Body of pancreas (tissue), 4 donors: ENCODE measurements around the gene JCAD. TPM values are rescaled to one million over a fixed set of nuclear protein-coding genes. Genes with fewer than 3 reads are reported as not detected.

Experiments used
- ATAC-seq: fragments of 150-250 bp; one replicate; pipeline ENCODE4 v1.9.1; 2016
- DNase-seq, 4 donors: peaks; one replicate each; pipeline ENCODE4 v3.0.0-alpha.2; 2019
- H3K27ac ChIP-seq, 4 donors: fragments of 200-600 bp; sonication (generic); 1 replicate in 3 of 4; 2 replicates in 1 of 4; pipeline versions ENCODE4 v1.5.1 to v1.6.1; 2016 to 2019; ENCODE audit warnings: mild to moderate bottlenecking in 1 of 4, mixed read lengths in 1 of 4, moderate library complexity in 1 of 4
- H3K27me3 ChIP-seq, 2 donors: fragments of 200-600 bp; sonication (generic); one replicate each; pipeline ENCODE4 v1.6.0; 2016; ENCODE audit warnings: mild to moderate bottlenecking in 1 of 2
- H3K36me3 ChIP-seq, 2 donors: fragments of 200-600 bp; sonication (generic); replicated peaks in 1 of 2; 2 replicates each; pipeline ENCODE4 v1.5.1; 2016; ENCODE audit warnings: low read depth in 2 of 2; ENCODE audit not compliant: insufficient read depth in 1 of 2
- H3K4me1 ChIP-seq: fragments of 200-600 bp; sonication (generic); one replicate; pipeline ENCODE4 v1.6.0; 2016
- H3K4me3 ChIP-seq, 2 donors: fragments of 200-600 bp; sonication (generic); 1 replicate in 1 of 2; 2 replicates in 1 of 2; pipeline ENCODE4 v1.5.1; 2016 to 2019
- H3K9me3 ChIP-seq, 3 donors: fragments of 200-600 bp; sonication (generic); 1 replicate in 2 of 3; 2 replicates in 1 of 3; pipeline ENCODE4 v1.5.1; 2016
- CTCF ChIP-seq, 7 experiments: fragments of 450-650 bp in 4 of 7; fragments of 200-600 bp in 3 of 7; sonication (generic) in 3 of 7; IDR thresholded peaks; one replicate each; pipeline ENCODE4 v1.5.1; 2016 to 2019; ENCODE audit warnings: antibody characterized with exemption in 7 of 7
- POLR2A ChIP-seq, 3 donors: fragments of 450-650 bp; IDR thresholded peaks; one replicate each; pipeline ENCODE4 v1.6.1; 2016; ENCODE audit warnings: antibody characterized with exemption in 3 of 3, mild to moderate bottlenecking in 2 of 3
- WGBS, 2 donors: methylation state at CpG; one replicate each; pipeline ENCODE4 v1.1.5; 2017; 5-methylcytosine and 5-hydroxymethylcytosine counted together
- intact Hi-C: fragments of 100-400 bp; cut with DNase I; formaldehyde crosslinking; loops from one replicate; pipeline ENCODE4 v1.15.1; 2023
- total RNA-seq, 2 donors: library from RNA; depleted of rRNA; stranded (reverse); fragments of >200 nt; gene quantifications; one replicate each; pipeline ENCODE4 v1.1.0, GENCODE V29; 2016

JCAD gene
- total RNA-seq, 2 donors from 2014 or later, result 15.3 to 22.4 TPM

- Histone ChIP-seq H3K27me3 (no peaks in the 10 kb centered on the region), H3K4me1 (no peaks in the 10 kb centered on the region), H3K9me3 (no peaks in the 10 kb centered on the region), H3K4me3 (no peak overlapping the region), H3K36me3 (no peaks in the 10 kb centered on the region), H3K27ac (no peak overlapping the region)
- no peak for ATAC-seq
- TF ChIP-seq POLR2A (IDR thresholded peaks at IDR 0.05) (no peak), CTCF (IDR thresholded peaks at IDR 0.05) (no peak)
- no peak for DNase-seq
- intact Hi-C loops, result no loop called here
- WGBS, 2 donors, result 77 to 78% methylated on average over 8 to 9 of the region's 9 CpGs
Measured at GRCh38 chr10:30093303-30093950, 34.0 kb upstream of the JCAD start.

- TF ChIP-seq POLR2A (IDR thresholded peaks at IDR 0.05), result no peak
- no peak for TF ChIP-seq CTCF (IDR thresholded peaks at IDR 0.05)
- intact Hi-C loops, result no loop called here
Measured at GRCh38 chr10:30092151-30092790, 32.9 kb upstream of the JCAD start.

GRCh38 chr10:30091136-30091535, 31.8 kb upstream of the JCAD start:
- no peak for DNase-seq
- no peaks in the 10 kb centered on the region for H3K4me1 ChIP-seq
- no peaks in the 10 kb centered on the region for H3K27me3 ChIP-seq
- TF ChIP-seq CTCF (IDR thresholded peaks at IDR 0.05), result no peak
- no peak for TF ChIP-seq POLR2A (IDR thresholded peaks at IDR 0.05)
- 62 to 75% methylated on average over 4 of the region's 4 CpGs for WGBS, 2 donors
- H3K36me3 ChIP-seq, result no peaks in the 10 kb centered on the region
- intact Hi-C loops, result no loop called here
- no peak overlapping the region for H3K4me3 ChIP-seq
- no peak overlapping the region for H3K27ac ChIP-seq
- ATAC-seq, result no peak
- H3K9me3 ChIP-seq, result no peaks in the 10 kb centered on the region

More at GRCh38 chr10:30092151-30092790, 32.9 kb upstream of the JCAD start:
- no peak for DNase-seq
- no peak for ATAC-seq
- no peaks in the 10 kb centered on the region for H3K27me3 ChIP-seq
- H3K9me3 ChIP-seq, result no peaks in the 10 kb centered on the region
- H3K4me1 ChIP-seq, result no peaks in the 10 kb centered on the region
- H3K4me3 ChIP-seq, result no peak overlapping the region
- WGBS, 2 donors, result 71 to 79% methylated on average over 13 to 14 of the region's 14 CpGs
- H3K27ac ChIP-seq, result no peak overlapping the region
- H3K36me3 ChIP-seq, result no peaks in the 10 kb centered on the region

GRCh38 chr10:30088178-30088577, 28.8 kb upstream of the JCAD start:
- TF ChIP-seq CTCF (IDR thresholded peaks at IDR 0.05), result no peak
- no peak for TF ChIP-seq POLR2A (IDR thresholded peaks at IDR 0.05)

GRCh38 chr10:30083934-30084333, 24.5 kb upstream of the JCAD start:
- Histone ChIP-seq H3K4me3 (no peak overlapping the region), H3K27me3 (no peaks in the 10 kb centered on the region), H3K4me1 (no peaks in the 10 kb centered on the region), H3K27ac (no peak overlapping the region), H3K36me3 (no peaks in the 10 kb centered on the region), H3K9me3 (no peaks in the 10 kb centered on the region)
- intact Hi-C loops, result no loop called here
- no peak for TF ChIP-seq CTCF (IDR thresholded peaks at IDR 0.05)
- no peak for TF ChIP-seq POLR2A (IDR thresholded peaks at IDR 0.05)
- DNase-seq, result no peak
- 65 to 81% methylated on average over 1 of the region's 1 CpG for WGBS, 2 donors
- ATAC-seq, result no peak

More at GRCh38 chr10:30088178-30088577, 28.8 kb upstream of the JCAD start:
- H3K27me3 ChIP-seq, result no peaks in the 10 kb centered on the region
- no peaks in the 10 kb centered on the region for H3K36me3 ChIP-seq
- no peak overlapping the region for H3K27ac ChIP-seq
- no peaks in the 10 kb centered on the region for H3K9me3 ChIP-seq
- ATAC-seq (no peak), DNase-seq (no peak)
- intact Hi-C loops, result no loop called here
- H3K4me1 ChIP-seq, result no peaks in the 10 kb centered on the region
- 53 to 60% methylated on average over 3 of the region's 3 CpGs for WGBS, 2 donors
- H3K4me3 ChIP-seq, result no peak overlapping the region
